K562 (cell line): Measurements from ENCODE around the gene GNG5. TPM values are rescaled to one million over a fixed set of nuclear protein-coding genes. Genes with fewer than 3 reads are reported as not detected.

Source experiments
- ATAC-seq: fragments of 200-7000 bp; cut with Tn5 transposase; 3 replicates; pipeline ENCODE4 v1.9.1; 2020; ENCODE audit warnings: moderate library complexity
- BruUV-seq: library from RNA; stranded (reverse); fragments of 400-500 nt; replicated peaks from 2 replicates; lab custom pipeline; 2021; lab: Mats Ljungman, UMichigan
- CTCF ChIA-PET: fragments of 300-600 bp; formaldehyde crosslinking; extraction: SDS; loops from one replicate; lab custom pipeline; 2021; ENCODE audit warnings: low intra/inter-chr PET ratio; lab: Yijun Ruan, JAX
- POLR2A ChIA-PET: fragments of 300-600, 350-650 bp; sonication (Branson Sonifier 250); formaldehyde crosslinking; extraction: SDS; loops from one replicate; lab custom pipeline; 2021; ENCODE audit warnings: antibody characterized with exemption, inconsistent platforms; lab: Yijun Ruan, JAX
- DNase-seq, 4 experiments: peaks; one replicate each; pipeline versions ENCODE4 v3.0.0 to v3.0.0-alpha.2; 2011 to 2018; ENCODE audit warnings: low spot score in 3 of 4, mixed read lengths in 3 of 4; ENCODE audit errors: extremely low read depth in 1 of 4
- FAIRE-seq: peaks from 2 replicates; lab custom pipeline; 2011; peaks lifted over from hg19 to GRCh38; lab: Jason Lieb, UNC
- H2AFZ ChIP-seq: 2 replicates; pipeline ENCODE4 v1.6.0; 2011; ENCODE audit warnings: low read depth, low read length, control low read depth, inconsistent platforms
- H3K27ac ChIP-seq: fragments of 200-600 bp; 3 replicates; pipeline ENCODE4 v1.8.0; 2011; ENCODE audit warnings: low read depth, mild to moderate bottlenecking, control low read depth, inconsistent platforms, low read length, moderate library complexity, mixed read lengths; ENCODE audit errors: extremely low read depth
- H3K27me3 ChIP-seq, 2 experiments: fragments of 300-600 bp in 1 of 2; 2 replicates in 1 of 2; 3 replicates in 1 of 2; pipeline versions ENCODE4 v1.6.0 to v1.8.0; 2011; ENCODE audit warnings: inconsistent platforms in 2 of 2, low read length in 2 of 2, mild to moderate bottlenecking in 1 of 2, mixed read lengths in 1 of 2, moderate library complexity in 1 of 2; ENCODE audit not compliant: control insufficient read depth in 2 of 2, insufficient read depth in 2 of 2
- H3K36me3 ChIP-seq: fragments of 300-600 bp; 3 replicates; pipeline ENCODE4 v1.8.0; 2011; ENCODE audit warnings: mild to moderate bottlenecking, low read length, inconsistent platforms; ENCODE audit not compliant: control insufficient read depth, insufficient read depth
- H3K4me1 ChIP-seq, 2 experiments: fragments of 200-600 bp in 1 of 2; replicated peaks in 1 of 2; 2 replicates in 1 of 2; 3 replicates in 1 of 2; pipeline versions ENCODE4 v1.5.1 to v1.8.0; 2011; ENCODE audit warnings: inconsistent platforms in 2 of 2, low read length in 2 of 2, mild to moderate bottlenecking in 1 of 2, mixed read lengths in 1 of 2, moderate library complexity in 1 of 2; ENCODE audit not compliant: control insufficient read depth in 2 of 2, insufficient read depth in 2 of 2
- H3K4me2 ChIP-seq: 2 replicates; pipeline ENCODE4 v1.6.1; 2011; ENCODE audit warnings: low read length, control low read depth, inconsistent platforms, mixed read lengths; ENCODE audit not compliant: insufficient read depth
- H3K4me3 ChIP-seq: fragments of 200-600 bp; sonication (generic), shearing (Covaris generic); 2 replicates; pipeline ENCODE4 v1.5.1; 2016; ENCODE audit warnings: control low read depth, inconsistent platforms
- H3K79me2 ChIP-seq: fragments of 200-600 bp; 3 replicates; pipeline ENCODE4 v1.8.0; 2011; ENCODE audit warnings: low read length, inconsistent platforms; ENCODE audit not compliant: control insufficient read depth, insufficient read depth
- H3K9ac ChIP-seq, 2 experiments: 2 replicates each; pipeline versions ENCODE4 v1.6.0 to v1.6.1; 2011; ENCODE audit warnings: low read depth in 2 of 2, low read length in 2 of 2, control low read depth in 1 of 2, inconsistent platforms in 1 of 2, mild to moderate bottlenecking in 1 of 2, mixed read lengths in 1 of 2; ENCODE audit not compliant: insufficient read depth in 1 of 2
- H3K9me1 ChIP-seq: one replicate; pipeline ENCODE4 v1.6.0; 2011; ENCODE audit warnings: inconsistent platforms, mild to moderate bottlenecking, low read length, moderate library complexity; ENCODE audit not compliant: control insufficient read depth, insufficient read depth
- H3K9me3 ChIP-seq: replicated peaks from 2 replicates; pipeline ENCODE4 v1.5.1; 2011; ENCODE audit warnings: low read depth, low read length, inconsistent platforms; ENCODE audit not compliant: control insufficient read depth, insufficient read depth
- H4K20me1 ChIP-seq: replicated peaks from 2 replicates; pipeline ENCODE4 v1.6.1; 2011; ENCODE audit warnings: low read length, inconsistent platforms, mixed read lengths; ENCODE audit not compliant: control insufficient read depth, insufficient read depth
- ESRRB ChIP-seq: fragments of 250-450 bp; sonication (Bioruptor Pico); IDR thresholded peaks from 2 replicates; pipeline ENCODE4 v1.5.0; 2020; ENCODE audit warnings: mild to moderate bottlenecking, moderate library complexity, borderline replicate concordance
- RBM14 ChIP-seq: fragments of 200-400 bp; formaldehyde crosslinking; IDR thresholded peaks from 2 replicates; pipeline ENCODE4 v1.6.1; 2018; ENCODE audit warnings: low read depth, mild to moderate bottlenecking, low read length, moderate library complexity, borderline replicate concordance; ENCODE audit not compliant: insufficient read depth
- SLC30A9 ChIP-seq: fragments of 250-450 bp; sonication (Bioruptor Pico); IDR thresholded peaks from 2 replicates; pipeline ENCODE4 v1.8.0; 2022; ENCODE audit warnings: mild to moderate bottlenecking, moderate library complexity
- WGBS: fragments of 100-300 bp; shearing (Covaris generic); methylation state at CpG from one replicate; pipeline ENCODE4 v1.1.6; 2016; ENCODE audit warnings: low coverage, mixed read lengths; ENCODE audit not compliant: insufficient coverage; ENCODE audit errors: missing lambda C conversion rate; 5-methylcytosine and 5-hydroxymethylcytosine counted together
- in situ Hi-C: fragments of 300-500 bp; cut with MboI; formaldehyde crosslinking; loops from 4 replicates; pipeline ENCODE4 v1.15.0; 2018; ENCODE audit warnings: inconsistent platforms, mixed read lengths
- intact Hi-C: fragments of 100-400 bp; cut with micrococcal nuclease; formaldehyde crosslinking; loops from 2 replicates; pipeline ENCODE4 v1.14.2; 2022
- polyA plus RNA-seq, 8 experiments: library from polyadenylated mRNA; depleted of rRNA in 4 of 8; stranded (reverse) in 5 of 8; unstranded in 3 of 8; fragments of >200 nt; fragmentation: Nextera tagmentation in 2 of 8; fragmentation: Illumina TruSeq in 1 of 8; extraction: Ambion mirVana in 2 of 8; extraction: Trizol in 1 of 8; gene quantifications; 2 replicates each; pipeline versions ENCODE4 v1.2.1 to v1.2.3, GENCODE V29; 2011 to 2014; ENCODE audit warnings: inconsistent platforms in 1 of 8, missing spikeins in 1 of 8
- total RNA-seq, 7 experiments: library from RNA; depleted of rRNA in 6 of 7; stranded (reverse); fragments of >200 nt in 6 of 7; fragmentation: Illumina TruSeq in 2 of 7; extraction: Trizol in 2 of 7; gene quantifications; 2 replicates each; pipeline versions ENCODE4 v1.2.1 to v1.2.3, GENCODE V29; 2011 to 2021; ENCODE audit warnings: low replicate concordance in 1 of 7
- TF ChIP-seq, protein P1 (sequence below): IDR thresholded peaks from 2 replicates; pipeline ENCODE4 v1.6.1; 2012; ENCODE audit warnings: low read depth, low read length, improper control_type of control experiment, borderline replicate concordance

The GNG5 gene
- total and polyA plus RNA-seq, 9 of the 15 experiments (the other 6 are each of a cell fraction or from before 2014, with no cell fraction given) = 61.9 to 243 (median 150) TPM

GRCh38 chr1:84450910-84451309, 55.5 kb downstream of the GNG5 start:
- TF ChIP-seq ESRRB (CRISPR knock-in tag) (no peak), SLC30A9 (CRISPR knock-in tag) (no peak), RBM14 (no peak)
- TF ChIP-seq, protein P1, sequence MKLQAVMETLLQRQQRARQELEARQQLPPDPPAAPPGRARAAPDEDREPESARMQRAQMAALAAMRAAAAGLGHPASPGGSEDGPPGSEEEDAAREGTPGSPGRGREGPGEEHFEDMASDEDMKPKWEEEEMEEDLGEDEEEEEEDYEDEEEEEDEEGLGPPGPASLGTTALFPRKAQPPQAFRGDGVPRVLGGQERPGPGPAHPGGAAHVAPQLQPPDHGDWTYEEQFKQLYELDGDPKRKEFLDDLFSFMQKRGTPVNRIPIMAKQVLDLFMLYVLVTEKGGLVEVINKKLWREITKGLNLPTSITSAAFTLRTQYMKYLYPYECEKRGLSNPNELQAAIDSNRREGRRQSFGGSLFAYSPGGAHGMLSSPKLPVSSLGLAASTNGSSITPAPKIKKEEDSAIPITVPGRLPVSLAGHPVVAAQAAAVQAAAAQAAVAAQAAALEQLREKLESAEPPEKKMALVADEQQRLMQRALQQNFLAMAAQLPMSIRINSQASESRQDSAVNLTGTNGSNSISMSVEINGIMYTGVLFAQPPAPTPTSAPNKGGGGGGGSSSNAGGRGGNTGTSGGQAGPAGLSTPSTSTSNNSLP = no peak
- ChIA-PET POLR2A (no interaction called here), CTCF (no interaction called here)
- no peak overlapping the region for H3K4me2 ChIP-seq
- no peaks in the 10 kb centered on the region for H3K79me2 ChIP-seq
- FAIRE-seq (no peak), ATAC-seq (no peak), DNase-seq (no peak)
- H3K36me3 ChIP-seq = no peaks in the 10 kb centered on the region
- no TSS peak for BruUV-seq
- H3K9me3 ChIP-seq = no peaks in the 10 kb centered on the region
- no peak overlapping the region for H2AFZ ChIP-seq
- H3K9me1 ChIP-seq = no peaks in the 10 kb centered on the region
- H3K4me1 ChIP-seq = no peaks in the 10 kb centered on the region
- intact Hi-C loops (no loop called here), in situ Hi-C loops (no loop called here)
- no peak overlapping the region for H3K9ac ChIP-seq
- H4K20me1 ChIP-seq = no peaks in the 10 kb centered on the region
- H3K4me3 ChIP-seq = no peak overlapping the region
- 8% methylated on average over 2 of the region's 2 CpGs for WGBS
- peaks cover 8 to 10% of the 10 kb centered on the region in 2 experiments; a peak in 4 of 5 replicates for H3K27me3 ChIP-seq
- no peak overlapping the region for H3K27ac ChIP-seq
